Kidney capillary endothelial cell (primary cell): ENCODE results near the gene OBSL1.

Experiments used
- DNase-seq: peaks from one replicate; pipeline ENCODE4 v3.0.0-alpha.2; 2018; ENCODE audit warnings: low spot score

The OBSL1 gene

DNA sequence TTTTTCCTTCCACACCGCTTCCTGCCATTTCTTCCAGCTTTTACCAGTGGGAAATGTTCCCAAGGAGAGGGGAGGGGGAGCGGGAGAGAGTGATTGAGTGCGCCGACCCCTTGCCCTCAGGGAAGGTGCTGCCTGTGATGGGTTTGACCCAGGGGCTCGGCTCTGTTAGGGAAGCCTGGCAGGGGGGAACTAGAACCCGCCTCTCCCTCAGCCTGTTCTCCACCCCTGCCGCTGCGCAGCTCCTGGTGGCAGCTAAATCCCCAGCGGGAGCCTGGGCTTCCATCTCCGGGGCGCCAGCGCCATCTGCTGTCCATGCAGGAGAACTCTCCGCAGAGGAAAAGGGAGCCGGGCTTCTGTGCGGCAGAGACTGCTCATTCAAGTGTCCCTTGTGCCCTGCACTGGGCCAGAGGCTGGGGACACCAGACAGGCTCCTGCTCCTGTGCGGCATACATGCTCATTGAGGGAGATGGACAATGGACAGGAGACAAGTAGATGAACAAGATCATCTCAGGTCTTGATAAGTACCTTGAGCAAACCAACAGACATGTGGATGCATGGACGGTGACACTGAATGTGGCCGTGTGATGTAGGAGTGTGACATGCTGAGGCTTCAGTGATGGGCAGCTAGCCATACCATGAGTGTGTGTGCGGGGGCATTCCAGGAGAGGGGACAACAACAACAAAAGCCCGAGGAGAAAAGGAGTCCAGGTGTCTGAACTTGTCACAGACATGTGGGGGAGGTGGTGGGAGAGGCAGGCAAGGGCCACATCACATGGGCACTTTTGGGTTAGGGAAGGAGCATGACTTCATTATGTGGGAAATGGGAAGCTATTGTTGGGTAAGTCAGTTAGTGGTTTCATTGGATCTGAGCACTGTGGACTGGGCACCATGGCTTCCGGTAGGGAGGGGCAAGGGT is 41.0 kb downstream of the OBSL1 start:
- peak; percentile 79 for DNase-seq

DNA sequence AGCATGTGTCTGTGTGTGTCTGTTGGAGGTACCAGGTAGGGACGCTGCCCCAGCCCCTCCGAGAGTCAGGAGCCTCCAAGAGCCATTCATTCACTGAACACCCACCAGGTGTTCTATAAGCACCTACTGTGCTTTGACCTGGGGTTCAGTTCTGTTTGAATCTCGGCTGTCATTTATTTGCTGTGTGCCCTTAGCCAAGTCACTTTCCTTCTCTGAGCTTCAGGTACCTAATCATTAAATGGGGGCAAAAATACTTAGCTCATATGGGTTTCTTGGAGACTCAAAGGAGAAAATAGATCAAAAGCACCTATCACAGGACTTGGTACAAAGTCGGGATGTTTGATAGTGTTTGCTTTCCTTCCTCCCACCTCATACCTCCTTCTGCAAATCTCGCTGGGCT is 43.9 kb downstream of the OBSL1 start:
- DNase-seq: no peak

DNA sequence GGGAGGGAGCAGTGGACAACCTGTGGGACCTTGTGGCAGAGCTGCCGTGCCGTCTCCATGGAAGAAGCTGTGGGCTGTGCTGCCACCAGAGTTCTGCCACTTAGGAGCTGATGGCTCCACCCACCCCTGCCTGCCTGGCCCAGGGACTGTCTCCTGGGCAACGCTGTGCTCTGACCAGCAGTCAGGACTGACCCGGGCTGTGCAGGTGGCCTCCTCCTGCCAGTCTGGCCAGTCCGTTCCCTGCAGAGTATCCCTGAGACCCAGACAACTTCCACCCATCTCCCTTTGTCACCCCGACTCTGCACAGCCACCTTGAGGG is 44.3 kb downstream of the OBSL1 start:
- DNase-seq: no peak

DNA sequence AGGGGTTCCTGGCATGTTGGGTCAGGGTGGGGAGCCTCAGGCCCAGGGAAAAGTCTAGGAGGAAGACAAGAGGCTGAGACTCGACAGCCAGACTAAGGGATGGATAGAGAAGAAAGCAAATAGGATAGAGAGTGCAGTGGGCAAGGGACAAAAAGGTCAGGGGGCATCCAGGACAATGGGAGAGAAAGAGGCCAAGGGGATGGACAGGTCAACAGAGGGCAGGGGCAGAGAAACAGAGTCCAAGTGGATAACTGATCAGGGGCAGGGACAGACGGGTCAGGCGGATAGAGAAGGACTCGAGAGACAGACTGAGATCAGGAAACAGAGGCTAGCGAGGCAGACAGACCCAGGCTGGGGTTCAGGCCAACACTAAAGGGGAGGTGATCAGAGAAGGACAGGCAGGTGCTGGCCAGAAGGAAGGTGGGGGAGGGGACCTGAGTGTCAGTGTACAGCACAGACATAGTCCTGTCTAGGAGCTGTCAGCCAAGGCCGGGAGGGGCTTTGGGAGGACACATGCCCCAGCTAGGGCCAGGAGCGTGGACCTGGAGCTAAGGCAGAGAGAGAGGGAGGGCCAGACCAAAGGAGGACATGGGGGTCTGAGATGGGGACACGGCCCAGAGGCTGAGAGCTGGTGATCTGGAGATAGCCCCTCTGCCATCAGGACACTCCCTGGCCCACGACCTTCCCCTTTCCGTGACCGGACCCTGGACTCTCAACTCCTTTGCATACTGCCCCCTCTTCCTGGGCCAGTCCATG is 44.8 kb downstream of the OBSL1 start:
- DNase-seq: no peak

DNA sequence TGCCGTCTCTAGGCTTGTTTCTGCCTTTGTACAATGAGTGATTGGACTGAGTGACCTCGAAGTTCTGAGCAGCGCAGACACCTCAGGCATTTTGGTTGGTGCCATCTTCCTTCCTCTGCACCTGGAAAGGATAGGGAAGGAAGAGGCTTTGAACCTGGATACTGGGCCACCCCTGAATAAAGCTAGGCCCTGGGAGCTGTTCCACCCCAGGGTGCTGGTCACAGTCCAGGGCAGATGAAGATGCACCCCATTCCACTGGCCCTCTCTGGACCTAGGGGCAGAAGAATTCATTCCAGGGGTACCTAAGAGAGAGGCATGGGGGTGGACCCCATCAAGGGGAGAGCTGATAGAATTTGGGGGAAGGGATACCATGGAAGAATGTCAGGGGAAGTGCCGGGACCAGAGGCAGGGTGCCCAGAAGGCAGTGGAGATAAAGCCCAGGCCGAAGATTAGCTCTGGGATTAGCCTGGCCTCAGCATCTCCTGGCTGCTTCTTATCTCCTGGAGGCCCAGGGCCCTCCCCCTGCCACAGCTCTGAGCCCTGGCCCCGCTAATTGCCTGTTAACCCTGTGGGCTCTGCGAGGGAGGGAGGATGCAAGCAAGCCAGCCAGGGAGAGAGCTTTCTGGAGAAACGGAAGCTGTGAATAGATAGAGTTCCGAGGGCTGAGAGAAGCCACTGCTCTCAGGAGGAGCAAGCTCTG is 45.7 kb downstream of the OBSL1 start:
- DNase-seq: no peak

DNA sequence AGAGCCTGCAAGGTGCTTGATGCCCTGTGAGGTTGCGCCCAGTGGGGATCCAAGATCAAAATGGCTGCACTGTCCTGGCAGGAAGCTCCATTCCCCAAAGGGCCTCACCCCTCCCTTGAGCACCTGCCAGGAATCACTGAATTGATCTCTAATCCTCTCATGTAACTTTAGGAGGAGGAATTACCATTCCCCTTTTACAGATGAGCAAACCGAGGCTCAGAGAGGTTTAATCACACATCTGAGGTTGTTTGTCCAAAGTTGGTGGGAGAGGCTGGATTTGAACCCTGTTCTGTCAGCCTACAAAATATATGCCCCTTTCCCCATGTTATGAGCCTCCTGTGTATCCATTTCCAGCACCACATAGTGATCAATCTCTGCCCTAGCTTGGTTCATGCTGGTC is 46.5 kb downstream of the OBSL1 start:
- DNase-seq: no peak

DNA sequence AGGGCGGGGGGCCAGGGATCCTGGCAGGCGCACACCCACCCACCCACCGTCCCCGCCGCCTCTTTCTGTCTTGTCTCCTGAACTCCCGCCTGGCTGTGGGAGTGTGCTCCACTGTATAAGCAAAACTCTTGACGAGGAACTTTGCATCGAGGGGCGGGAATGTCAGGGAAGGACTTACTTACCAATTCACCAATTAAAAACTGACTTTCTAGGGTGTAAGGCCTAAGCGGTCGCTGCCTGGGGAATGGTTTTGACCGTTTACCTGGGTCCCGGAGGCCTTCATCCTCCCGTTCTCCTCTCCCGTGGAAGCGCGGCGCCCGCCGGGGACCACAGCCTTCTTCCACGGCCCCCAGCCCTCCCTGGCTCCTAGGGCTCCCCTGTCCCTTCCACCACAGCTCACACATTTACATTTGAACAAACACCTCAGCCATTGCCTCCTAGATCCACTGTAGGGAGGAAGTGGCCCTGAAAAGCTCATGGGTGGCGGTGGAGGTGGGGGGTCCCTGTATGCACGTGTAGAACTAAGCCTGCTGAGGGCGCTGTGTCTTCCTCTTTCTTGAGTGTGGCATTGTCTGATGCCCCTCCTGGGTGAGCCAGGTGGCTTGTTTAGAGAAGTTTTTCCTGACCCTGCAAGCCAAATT is 48.2 kb downstream of the OBSL1 start:
- DNase-seq: no peak

DNA sequence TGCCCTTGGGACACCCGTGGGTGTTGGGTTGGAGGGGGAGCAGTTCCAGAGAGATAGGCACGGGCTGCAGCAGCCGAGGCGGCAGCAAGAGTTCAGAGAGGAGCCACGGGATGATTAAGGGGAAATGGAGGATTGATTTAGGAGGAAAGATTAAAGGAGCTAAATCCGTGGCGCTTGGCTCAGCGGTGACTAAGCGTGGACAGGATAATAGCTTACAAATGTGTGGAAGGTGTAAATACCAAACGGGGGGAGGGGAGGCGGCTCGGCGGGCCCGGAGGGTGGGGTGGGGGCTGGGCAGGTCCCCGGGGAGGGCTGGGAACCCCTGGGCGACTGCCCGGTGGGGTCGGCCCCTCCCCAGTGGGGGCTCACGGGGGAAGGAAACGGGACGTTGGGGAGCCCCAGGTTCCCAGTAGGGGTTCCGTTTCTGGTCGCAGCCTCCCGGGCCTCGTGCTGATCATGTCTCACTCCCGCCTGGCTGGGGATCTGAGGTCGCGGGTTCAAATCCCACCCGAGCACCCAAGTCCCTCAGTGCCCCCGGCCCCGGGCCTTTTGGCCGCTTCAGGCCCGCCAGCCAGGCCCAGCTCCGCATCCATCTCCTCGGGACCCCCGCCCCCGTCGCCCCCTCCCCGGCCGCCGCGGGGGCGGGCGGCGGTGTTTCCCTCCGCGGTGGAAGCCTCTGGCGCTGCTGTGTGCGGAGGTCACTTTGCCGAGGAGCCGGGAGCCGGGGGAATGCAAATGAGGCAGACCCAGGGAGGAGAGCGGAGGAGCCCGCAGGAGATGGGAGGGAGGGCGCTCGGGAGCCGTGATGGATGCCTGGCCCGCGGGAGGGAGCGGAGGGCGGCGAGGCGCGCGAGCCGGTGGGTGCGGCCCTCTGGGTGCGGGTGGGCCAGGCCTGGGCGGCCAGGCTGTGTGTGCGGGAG is 49.0 kb downstream of the OBSL1 start:
- DNase-seq: no peak

DNA sequence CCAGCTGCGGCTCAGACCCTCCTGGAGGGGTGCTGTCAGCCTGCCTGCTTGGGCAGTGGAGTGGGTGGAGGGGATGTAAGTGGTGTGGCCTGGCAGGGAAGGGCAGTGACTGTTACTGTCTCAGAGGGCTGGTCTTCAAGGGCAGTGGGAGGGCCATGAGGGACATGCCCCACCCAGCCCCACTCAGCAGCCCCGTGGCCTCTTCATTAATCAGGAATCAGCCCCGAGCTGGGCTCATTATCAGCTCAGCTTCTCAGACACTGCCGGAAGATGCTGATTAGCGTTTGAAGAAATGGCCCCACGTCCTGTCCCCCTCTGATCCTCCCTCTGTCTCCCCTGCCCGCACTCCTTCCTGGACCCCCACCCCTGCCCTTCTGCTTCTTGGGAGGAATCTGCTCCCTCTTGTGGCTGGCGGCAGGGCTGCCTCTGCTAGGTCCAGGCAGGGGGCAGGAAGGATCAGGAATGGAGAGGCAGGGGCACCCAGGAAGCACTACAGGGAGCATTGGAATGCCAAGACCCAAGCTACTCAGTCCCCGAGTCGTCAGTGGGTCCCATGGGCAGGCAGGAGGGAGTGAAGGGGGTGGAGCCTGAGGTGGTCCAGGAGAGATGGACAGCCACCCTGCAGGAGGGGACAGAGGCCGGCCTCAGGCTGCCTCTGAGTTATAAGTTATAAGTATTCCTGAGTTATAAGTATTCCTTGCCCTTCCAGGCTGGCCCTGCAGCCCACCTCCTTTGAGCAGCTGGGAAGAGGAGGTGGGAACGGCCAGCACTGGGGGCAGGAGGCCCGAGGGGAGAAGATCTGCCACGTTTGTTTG is 50.1 kb downstream of the OBSL1 start:
- DNase-seq: no peak

DNA sequence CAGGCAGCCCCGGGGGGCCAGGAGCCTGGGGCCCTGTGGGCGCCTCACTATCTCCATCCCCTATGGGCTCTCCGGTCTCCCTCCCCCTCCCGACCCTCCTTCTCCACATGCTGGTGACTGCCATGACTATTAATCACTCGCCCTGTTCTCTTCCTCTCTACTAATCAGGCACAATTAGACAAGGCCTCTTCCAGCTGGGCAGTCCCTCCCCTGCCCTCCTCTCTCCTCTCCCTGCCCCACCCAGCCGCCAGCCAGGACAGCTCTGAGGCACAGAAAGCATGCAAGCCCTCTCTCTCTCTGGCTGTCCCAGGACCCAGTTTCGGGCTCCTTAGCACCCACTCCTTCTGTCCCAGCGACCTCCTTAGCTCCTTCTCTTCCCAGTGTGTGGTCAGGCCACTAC is 51.3 kb downstream of the OBSL1 start:
- DNase-seq: no peak

DNA sequence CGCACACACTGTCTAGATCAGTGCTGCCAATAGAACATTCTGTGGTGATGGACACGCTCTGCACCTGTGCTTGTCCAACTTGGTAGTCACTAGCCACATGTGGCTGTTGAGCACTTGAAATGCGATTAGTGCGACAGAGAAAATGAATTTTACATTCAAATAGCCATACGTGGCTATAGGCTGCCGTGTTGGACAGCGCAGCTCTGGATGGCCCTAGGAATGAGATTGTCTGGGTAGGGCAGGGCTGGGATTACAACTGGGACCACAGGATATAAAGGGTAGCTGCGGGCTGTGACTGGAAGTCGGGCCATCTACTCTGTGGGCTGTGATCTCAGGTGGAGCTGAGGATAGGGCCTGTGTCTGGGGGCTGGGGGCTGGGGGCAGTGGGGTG is 51.8 kb downstream of the OBSL1 start:
- DNase-seq: no peak

DNA sequence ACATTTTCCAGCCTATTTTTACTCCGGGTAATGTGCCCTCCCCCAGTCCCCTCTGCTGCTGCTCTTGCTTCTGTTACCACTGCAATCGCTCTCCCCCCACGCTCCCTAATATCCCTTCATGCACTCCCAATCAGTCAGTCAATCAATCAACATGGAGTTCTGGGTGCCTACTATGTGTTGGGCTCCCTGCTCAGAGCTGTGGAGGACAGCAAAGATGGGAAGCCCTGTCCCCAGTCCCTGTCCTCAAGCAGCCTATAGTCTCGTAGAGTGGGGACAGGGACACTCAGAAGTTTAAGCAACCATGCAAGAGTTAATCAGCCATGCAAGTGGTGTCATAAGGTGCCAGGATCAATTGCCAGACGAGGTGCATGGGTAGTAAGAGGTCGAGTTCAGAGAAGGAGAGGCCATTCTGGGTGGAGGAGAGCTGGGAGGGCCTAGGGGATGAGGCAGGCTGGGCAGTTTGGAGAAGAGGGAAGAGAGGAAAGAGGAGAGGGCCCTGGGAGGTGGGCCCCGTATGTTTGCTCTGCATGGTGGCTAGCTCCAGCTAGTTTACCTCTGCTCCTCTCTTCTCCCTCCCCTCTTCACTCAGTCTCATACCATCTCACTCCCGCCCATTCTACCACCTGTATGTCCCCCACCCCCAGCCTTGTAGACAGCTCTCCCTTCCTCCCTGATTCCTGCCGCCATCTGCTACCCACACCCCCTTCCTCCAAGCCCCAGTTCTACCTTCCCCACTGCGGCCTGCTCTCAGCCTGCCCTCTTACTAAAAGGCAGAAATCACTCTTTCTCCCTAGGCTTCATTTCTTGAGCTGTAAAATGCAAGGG is 53.2 kb downstream of the OBSL1 start:
- no peak for DNase-seq

DNA sequence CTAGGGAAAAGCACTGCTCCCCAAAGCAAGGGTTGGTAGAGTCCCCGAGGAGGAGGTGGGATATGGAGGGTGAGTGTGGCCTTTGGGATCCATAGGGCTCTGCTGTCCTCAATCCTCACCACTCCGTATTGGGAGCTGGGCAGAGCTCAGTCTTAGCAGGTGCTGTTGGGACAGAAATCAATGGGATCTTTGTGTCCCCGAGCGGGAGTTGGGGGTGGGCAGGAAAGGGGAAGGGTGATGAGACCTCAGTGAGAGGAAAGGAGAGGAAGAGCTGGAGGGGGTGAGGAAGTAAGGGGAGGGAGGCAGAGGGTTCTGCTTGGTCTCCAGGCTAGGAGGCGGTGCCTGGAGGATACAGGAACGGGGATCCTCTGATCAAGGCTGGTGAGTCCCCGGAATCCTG is 54.5 kb downstream of the OBSL1 start:
- no peak for DNase-seq

DNA sequence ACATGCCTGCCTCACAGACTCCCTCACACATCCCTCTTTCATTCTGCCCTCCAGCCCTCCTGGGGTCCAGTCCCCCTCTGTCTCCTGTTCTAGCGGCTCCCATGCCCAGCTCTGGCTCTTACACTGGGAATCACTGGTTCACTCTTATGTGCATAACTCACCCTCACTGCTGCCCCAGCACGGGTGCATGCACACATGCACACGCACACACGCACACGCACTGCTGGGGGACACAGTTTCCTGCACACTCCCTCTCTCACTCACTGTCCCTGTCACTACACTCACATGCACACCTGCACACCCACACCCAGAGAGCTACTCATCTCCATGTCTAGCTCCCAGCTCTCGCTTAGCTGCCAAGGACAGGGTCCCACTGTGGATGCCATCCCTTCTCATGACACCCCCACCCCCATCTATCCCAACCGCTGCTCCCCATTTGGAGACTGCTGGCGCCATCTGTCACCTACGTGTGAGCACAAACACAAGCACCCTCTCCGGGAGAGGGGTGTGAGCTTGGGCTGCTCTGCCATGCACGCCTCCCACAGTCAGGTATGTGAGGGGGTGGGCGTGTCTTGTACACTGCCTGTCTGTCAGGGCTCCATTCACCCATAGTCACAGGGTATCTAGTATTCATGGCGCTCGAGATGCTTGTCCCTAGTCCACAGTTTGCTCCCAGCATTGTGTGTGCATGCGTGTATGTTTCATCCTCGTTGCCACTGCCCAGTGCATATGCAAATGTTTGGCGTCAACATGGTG is 55.3 kb downstream of the OBSL1 start:
- DNase-seq: no peak

DNA sequence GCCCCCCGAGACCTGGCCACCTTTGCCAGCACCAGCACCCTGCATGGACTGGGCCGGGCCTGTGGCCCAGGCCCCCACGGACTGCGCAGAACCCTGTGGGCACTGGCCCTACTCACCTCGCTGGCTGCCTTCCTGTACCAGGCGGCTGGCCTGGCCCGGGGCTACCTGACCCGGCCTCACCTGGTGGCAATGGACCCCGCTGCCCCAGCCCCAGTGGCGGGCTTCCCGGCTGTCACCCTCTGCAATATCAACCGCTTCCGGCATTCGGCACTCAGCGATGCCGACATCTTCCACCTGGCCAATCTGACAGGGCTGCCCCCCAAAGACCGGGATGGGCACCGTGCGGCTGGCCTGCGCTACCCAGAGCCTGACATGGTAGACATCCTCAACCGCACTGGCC is 56.5 kb downstream of the OBSL1 start:
- DNase-seq: no peak

DNA sequence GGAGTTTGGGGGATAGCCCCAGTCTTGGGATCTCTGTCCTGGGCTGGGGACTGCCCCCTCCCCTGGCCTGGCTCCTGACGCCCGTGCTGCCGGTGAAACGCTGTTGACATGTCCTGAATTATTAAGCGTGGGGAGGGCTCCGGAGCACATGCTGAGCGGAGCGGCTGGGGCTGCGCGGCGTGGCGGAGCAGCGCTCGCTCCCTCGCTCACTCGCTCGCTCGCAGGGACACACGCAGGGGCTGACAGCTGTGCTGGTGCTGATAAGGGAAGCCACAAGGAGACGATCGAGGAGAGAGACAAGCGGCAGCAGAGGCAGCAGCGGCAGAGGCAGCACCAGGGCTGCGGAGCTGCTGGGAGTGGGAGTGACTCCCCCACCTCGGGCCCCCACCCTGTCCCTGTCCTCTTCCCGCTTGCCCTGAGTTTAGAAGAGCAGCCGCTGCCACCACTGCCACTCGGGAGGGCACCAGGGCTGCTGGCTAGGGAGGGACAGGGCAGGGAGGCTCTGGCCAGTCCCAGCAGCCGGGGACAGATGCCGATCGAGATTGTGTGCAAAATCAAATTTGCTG is 57.1 kb downstream of the OBSL1 start, which contains the start of gene ASIC4:
Gene ASIC4, plus strand, starts transcription at position 287 of the 566 bp plus-strand sequence. Its CDS starts 243 bp downstream, at position 530.
- DNase-seq: no peak

DNA sequence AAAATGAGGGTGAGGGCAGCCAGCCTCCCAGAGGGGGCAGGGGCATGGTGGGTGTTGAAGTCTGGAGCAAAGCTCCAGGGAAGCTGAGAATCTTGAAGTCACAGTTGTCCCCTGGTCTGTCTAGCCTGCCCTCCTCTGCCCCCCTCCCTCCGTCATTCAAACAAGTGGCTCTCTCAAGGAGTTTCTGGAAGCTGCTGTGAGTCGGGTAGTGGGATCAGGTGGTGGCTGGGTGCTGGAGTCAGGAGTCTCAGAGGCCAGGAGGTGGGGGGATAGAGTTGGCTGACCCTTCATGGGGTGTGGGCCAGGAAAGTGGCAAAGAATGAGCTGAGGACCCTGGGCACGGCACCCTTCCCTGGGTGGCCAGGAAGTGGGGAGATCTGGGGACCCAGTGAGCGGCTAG is 57.6 kb downstream of the OBSL1 start:
- DNase-seq: no peak

DNA sequence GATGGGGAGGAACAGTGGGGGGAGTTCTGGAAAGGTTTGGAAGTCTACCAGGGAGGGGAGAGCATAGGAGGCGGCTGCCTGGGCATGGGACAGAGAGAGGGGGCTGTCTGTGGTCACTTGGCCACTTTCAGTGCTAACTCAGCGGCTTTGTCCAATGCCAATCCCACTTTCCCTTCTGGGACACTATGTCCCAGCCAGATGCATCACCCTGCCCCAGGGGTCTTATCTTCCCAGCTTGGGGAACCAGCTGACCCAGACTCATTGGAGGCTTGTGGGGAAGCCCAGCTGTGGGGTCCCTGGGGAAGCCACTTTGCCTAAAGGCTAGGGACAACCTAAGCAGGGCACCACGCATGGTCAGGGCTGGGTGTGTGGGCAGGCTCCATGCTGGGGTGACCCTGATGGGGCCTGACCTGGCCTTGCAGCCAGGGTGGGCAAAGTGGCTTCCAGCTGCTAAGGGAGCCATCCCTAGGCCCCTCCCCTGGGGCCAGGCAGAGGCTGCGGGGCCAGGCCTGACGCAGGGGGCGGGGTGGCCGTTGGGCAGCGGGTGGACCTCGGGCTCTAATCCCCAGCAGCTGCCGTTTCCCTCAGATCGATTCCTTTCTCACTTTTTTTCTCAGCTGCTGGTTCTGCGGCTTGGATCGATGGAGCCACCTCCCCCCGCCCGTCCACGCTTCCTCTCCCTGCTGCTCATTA is 58.7 kb downstream of the OBSL1 start:
- no peak for DNase-seq
